Measurements from ENCODE around the gene KIZ.

KIZ gene

DNA sequence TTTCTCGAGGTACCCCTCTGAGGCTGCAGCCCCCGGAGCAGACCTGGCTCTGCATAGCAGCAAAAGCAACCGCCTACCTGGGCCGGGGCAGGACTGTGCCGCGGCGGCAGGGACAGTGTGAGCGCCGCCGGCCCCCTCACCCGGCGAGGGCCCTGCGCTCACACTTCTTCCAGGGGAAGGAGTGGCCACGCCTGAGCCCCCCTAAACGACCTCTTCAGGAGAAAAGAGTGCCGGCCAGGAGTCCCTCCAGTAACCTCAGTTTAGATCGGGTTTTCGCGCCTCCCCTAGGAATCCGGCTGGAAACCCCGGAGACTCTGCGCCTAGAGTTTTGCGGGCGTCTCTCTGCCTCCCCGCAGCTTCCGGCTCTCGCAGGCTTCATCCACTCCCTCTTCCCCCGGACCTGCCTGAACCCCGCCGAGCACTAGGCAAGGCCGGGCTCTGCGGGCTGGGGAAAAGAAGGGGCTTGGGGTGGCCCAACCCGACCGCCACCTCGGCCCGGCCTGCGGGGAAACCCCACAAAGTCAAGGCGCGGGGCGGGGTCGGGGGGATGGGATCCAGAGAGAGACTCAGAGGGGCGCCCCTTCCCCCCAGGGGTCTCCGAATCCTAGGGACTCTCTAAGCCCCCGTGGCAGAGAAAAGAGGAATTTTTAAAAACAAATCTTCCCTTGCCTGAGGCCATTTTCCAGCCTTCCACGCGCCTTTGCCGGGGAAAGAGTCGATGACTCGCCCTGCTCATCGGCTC is 20.3 kb upstream of the KIZ start:
- no peak for DNase-seq

DNA sequence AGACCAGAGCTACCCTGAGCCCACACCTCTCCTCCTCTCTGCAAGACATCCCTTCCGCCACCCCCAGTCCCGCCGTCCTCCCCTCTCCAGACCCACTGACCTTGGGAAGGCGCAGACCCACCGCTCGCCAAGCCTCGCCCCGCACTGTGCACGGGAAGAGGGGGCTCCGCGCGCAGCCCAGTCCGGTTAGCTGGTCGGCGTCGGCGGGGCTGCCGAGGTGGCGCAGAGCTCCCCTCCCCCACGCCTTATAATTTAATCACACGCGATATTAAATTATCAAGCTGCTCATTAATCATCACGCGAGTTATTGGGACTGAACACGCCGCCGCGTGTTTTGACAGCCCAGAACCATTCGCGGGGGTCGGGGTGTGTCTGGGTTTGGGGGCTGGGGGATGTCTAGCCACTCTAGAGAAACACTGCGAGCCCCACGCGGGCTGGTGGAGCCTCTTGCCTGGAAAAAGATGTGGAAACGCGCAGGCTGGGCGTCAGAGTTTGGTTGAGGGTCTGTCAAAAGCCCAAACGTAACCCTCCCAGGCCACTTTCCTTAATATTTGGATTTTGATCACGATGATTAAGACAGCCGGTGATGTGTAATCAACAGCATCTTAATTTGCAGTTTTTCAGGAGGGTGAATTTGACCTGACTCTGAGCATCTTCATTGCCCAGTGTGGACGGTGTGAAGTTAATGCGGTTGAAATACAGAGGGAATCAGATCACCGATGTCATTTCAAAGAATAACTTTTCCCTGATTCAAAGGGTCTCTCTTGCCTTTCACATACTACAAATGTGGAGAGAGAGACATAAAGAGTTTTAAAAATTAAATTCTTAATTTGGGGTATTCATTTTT is 19.5 kb upstream of the KIZ start, which contains the start of gene LINC00237:
LINC00237 (minus strand) TSS at position 188 of the 847 bp plus-strand sequence.
- no peak for DNase-seq

DNA sequence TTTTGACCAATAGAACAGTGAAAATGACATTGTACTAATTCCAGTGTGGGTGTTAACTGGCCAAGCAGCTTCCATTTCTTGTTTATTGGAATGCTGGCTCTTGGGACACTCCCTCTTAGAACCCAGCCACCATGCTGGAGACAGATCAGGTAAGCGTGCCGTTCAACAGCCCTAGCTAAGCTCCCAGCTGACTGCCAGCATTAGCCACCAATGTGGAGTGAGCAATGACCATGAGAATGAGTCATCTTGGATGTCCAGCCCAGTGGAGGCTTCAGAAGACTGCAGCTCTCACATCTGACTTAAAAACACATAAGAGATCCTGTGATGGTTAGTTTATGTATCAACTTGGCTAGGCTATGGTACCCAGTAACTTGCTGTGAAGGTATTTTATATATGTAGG is 16.7 kb upstream of the KIZ start:
- DNase-seq = no peak

DNA sequence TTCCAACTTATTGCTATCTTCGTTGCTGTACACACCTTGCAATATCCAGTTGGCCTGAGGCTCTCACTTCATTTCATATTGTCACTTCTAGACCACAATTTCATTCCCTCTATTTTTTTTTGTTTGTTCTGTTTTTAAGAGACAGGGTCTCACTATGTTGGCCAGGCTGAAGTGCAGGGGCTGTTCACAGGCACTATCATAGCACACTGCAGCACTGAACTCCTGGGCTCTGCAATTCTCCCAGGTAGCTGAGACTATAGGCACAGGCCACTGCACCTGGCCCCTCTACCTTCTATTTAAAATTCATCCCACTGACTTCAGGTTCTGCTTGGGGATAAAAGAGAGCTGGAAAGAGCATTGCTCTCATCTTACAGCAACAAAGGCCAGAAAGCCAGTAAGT is 15.1 kb upstream of the KIZ start:
- DNase-seq = no peak

DNA sequence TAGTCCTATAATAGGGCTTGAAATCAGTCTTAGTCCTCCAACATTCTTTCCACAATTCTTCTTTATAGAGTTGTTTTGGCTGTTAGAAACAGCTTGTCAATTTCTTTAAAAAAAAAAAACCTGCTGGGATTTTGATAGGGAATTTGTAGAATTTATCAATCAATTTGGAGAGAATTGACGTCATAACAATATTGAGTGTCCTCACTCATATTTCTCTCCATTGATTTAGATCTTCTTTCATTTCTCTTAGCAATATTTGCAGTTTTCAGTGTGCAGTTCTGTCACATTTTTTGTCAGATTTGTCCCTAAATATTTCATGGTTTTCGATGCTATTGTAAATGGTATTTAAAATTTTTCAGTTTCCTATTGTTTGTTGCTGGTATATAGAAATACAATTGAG is 14.5 kb upstream of the KIZ start:
- no peak for DNase-seq

DNA sequence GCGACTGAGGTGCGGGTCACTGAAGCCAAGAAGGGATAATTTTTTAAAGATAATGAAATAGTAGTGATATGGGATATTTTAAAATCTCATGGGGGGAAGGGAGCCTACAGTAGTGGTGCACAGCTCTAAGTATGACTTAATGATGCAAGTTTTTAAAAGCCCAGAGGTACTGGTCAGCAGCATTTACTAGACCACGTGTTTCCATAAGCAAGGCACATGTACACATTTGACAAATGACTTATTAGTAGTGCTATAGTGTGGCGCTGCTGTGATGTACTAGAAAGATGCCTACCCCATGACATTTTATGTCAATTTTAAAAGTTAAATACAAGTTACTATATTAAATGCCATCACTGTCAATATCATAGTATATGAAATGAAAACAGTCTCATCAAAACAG is 12.2 kb upstream of the KIZ start:
- DNase-seq = no peak

DNA sequence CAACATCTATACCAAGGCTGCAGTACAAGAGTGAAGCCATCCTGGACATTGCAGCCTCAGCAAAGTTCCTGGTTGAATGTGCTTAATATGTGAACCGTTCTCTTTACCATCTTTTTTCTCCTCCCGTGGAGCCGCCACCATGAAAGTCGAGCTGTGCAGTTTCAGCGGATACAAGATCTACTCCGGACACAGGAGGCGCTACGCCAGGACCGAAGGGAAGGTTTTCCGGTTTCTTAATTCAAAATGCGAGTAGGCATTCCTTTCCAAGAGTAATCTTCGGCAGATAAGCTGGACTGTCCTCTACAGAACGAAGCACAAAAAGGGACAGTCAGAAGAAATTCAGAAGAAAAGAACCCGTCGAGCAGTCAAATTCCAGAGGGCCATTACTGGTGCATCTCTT is 11.3 kb upstream of the KIZ start:
- DNase-seq = no peak

DNA sequence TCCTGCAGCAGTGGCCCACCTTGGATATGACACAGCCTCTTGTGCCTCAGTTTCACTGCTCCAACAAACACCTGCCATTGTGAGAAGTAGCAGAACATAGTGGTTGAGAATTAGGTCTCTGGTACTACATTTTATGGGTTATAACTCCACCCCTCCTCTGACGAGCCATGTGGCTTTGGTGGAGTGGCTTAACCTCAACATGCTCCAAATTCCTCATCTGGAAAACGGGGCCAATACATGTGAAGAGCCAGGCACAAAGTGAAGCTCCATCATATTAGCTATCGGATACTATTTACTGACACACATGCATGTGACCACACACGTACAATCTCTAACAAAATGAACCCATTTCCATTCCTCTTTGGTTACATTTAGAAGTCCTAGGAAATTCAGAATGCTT is 8.4 kb upstream of the KIZ start:
- DNase-seq = no peak

DNA sequence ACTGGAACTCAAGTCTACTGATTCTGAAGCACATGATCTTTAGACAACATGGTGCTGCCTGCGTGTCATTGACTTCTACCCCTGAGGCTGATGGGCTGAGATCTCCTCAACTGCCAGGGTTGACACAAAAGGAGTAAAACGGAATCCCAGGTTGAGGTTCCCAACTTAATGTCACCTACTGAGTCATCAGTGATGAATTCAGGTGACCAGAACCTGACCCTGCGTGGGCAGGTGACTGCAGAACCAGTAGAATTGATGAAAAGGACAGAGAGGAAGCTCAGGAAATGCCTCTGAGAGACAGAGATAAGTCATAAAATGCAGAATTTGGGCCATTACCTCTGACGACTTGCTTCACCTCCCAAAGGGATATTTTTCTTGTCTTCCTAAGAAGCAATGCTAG is 7.7 kb upstream of the KIZ start:
- no peak for DNase-seq

DNA sequence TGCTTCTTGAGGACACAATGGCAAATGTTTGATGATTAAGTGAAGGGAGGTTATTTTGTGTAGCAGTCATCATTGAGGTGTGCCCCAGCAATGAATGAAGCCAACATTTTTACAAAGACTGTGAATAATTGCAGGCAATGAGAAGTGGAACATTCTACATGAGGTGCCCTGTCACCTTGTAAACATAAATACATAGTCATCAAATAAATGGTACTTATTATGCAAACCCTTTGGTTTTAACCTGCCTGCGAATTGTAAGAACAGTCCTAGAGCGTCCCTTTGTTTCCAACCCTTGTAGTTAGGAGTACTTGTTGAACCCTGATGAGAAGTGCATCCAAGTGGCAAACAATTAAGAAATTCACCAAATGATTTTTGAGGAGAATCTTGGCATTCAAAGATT is 7.1 kb upstream of the KIZ start:
- no peak for DNase-seq

DNA sequence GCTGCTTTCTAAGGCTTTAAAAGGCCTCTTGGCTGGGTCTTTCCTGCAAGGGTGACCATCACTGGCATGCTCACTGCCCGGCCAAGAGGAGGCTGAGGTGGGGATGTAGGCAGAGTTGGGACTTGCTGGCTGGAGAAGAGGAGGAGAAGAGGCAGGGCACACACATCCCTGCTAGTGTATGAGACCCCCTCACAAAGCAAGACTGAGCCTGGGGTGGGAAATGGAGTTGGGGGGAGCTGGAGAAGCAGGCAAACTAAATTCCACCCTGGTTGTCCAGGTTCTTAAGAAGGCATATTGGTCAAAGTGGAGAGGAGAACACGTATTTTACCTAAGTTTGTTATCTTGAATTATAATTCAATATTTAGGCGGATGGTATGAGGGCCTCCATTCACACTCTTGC is 1.7 kb upstream of the KIZ start:
- no peak for DNase-seq

DNA sequence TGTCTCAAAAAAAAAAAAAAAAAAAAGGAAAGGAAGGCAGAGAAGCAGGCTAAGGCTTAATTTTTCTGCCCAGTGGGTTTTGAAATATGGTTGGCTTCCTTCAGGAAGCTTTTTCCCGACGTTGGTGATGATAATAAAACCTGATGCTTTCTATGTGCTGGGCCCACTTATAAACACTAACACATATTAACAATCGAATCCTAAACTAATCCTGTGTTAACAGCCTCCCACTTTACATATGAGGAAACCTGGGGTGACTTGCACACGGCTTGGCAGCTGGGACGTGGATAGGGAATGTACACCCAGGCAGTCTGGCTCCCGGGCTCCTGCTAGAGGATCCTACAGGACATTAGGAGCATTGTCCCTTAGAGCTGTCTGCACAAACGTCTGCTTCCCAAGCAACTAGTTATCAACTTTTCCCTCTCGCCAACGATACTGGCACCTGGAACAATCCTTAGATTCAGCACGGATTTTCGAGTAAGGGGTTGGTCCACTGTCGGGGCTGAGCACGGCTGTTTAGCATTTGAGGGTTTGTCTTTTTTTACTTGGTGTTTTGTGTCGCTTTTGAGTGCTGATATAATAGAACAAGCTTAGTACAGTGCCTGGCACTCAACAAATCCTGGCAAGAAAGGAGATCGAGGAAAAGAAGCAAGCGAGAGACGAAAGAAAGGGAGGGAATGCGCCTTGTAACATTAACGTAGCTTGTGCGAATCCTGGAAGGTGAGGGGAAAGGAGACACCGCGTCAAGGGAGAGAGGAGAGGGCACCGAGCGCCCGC is 622 bp upstream of the KIZ start:
- DNase-seq = no peak

DNA sequence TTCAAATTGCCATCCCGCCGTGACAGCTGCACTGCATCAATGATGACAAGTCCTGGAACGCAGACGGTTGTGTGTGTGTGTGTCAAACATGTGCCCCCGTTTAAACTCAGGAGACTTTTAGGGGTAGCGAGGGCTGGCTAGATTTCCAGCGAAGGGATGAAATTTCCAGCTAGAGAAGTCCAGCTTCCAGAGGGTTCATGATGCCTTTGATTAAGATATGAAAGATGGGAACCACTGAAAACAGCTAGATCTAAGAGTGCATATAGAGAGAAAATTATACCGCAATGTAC is 644 bp downstream of the KIZ start:
- no peak for DNase-seq

DNA sequence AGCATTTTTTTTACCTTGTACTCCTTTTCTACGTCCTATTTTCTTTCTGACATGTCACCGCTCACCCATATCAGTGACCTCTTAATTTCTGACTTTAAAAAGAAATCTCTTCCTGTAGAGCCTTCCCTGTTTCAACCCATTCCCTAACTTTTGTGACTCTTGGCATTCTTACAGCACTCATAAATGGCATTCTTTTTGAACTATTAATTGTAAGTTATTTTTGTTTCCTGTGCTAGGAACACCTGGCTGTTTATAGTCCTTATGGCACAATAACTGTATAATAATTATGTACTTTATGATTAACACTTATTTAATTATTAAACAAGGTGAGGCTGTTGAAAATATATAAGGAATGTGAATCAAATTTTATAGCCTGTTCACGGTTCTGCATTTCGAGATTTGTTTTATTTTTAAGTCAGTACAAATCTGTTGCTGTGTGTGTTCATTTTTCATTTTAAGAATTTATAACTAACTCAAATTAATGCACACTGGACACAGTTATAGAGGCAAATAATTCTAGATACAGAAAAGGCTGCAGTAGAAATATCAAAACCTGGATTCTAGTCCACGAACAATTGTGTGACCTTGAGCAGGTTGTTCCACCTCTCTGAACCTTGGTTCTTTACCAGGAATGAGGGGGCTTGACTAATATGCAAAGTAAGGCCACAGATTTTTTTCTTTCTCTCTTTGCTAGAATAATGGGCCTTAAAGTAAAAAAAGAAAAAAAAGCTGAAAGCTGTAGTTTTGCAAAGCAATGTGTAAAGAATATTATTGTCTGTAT is 1.5 kb downstream of the KIZ start:
- no peak for DNase-seq

DNA sequence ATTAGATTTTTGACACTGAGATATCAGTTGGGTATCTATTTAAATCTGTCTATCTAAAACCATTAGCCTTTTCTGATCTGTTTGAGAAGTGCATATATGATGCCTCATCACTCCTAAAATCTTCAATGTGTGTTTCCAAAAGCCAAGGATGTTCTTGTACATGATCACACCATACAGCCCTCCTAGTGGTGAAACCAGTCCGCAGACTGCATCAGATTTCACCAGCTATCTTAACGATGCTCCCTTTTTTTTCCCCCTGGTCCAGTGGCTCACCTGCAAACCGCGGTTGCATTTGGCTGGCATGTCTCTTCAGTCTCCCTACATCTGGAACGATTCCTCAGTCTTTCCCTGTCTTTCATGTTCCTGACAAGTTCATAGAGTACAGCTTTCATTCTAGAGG is 4.0 kb downstream of the KIZ start:
- no peak for DNase-seq

DNA sequence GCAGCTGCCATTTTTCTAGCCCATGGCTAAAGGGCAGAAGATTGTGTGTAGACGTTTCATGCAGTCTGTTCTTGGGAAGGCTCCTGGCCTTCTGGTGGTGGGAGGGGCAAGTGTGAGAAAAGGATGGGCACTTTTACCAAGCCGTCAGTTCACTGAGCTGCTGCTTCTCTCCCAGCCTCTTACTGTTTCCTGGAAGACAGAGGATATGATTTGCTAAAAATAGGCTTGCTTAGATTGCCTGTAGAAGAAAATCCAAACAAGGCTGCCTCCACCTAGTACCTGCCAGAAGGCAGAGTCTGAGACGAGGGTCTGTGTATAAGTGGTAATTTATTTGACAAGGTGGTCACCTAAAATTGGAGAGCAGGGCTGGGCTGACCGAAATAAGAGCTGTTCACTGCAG is 7.5 kb downstream of the KIZ start:
- no peak for DNase-seq

DNA sequence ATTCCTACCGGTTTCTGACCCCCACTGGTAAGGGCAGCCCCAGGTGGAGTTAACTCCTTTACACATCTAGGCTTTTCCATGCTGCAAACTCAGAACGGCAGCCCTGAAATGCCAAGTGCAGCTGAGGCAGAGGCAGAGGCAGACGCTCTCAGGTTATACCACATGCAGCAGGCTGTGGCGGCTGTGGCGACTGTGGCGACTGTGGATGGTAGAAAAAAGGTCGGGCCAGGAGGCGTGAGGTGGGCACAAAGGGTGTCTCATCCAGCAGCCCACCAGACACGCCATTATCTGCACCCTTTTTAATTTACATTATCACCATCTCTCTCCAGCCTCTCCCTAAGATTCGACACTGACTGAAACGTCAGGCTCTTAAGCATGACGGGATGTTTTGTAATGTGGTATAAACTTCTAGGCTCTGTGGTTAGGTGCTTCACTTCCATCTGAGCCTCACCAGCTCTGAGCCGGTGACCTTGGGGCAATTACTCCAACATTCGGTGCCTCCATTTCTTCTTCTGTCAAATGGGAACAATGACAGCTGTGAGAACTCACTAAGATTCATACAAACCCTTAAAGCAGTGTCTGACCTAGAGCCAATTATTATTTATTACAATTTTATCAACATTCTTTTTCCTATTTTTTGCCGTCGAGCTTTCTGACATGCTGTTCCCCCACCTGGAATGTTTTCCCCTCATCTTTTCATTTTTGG is 8.2 kb downstream of the KIZ start:
- DNase-seq = no peak

DNA sequence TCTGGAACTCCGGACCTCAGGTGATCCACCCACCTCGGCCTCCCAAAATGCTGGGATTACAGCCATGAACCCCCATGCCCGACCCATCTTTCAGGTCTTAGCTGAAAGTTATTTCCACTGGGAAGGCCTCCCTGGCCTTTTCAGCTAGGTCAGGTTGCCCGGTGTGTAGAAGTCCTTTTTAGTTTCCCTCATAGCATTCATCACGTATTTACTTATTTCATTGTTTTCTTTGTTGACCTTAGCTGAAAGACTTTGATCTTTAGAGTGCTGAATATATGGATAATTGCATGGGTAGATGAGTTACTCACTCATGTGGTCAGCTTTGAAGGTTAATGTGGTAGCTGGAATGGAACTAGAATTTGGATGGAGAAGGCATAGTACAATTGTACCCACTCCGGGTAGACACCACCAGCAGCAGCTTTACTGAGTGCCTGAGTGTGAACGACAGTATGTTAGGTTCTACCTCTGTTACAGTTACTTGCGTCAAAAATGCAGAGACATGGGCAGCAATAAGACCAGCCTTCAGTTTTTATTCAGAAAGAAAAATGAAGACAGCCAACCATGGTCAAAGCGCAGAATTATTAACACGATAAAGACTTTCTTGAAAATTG is 9.1 kb downstream of the KIZ start:
- DNase-seq = no peak

DNA sequence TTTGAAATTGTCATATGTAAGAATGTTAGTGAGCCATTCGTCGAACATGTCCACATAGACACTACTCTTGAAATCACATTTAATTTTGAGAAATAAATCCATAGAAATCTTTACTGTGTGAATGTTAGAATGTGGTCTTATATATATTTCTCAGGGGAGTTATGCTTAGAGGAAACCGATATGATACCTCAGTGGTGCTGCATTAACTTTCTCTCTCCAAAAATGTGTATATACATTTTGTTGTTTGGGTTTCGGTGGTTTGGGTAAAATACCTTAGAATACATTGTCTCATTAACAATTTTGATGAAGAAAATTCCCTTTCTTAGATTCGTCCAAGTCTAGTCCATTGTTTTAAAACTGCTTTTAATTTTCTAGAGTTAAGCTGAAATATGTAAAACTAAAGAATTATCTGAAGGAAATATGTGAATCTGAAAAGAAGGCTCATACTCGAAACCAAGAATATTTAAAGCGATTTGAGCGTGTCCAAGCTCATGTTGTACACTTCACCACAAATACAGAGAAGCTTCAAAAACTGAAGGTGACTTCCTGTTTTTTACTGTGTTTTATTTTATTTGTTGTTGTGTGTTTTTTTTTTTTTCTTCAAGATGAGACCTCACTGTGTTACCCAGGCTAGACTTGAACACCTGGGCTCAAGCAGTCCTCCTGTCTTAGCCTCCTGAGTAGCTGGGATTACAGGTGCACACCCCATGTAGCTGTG is 10.3 kb downstream of the KIZ start:
- no peak for DNase-seq

DNA sequence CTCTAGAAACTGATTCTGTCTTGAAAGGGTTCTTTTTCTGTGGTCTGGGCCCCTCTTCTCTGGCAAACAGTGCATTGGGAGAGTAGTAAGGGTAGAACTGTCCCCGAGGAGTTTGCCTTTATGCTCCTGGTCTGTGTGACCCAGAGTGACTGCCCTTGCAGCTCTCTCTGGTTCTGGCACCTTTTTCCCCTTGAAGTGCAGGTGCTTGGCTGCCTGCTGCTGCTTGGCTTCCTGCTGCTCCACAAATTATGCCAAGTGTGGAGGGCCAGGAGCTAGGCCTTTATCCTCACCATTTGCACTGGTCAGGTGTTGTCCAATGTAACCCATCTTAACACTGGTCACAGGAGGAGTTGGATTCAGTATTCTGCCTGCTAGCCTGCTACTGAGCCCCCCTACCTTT is 11.2 kb downstream of the KIZ start:
- no peak for DNase-seq

DNA sequence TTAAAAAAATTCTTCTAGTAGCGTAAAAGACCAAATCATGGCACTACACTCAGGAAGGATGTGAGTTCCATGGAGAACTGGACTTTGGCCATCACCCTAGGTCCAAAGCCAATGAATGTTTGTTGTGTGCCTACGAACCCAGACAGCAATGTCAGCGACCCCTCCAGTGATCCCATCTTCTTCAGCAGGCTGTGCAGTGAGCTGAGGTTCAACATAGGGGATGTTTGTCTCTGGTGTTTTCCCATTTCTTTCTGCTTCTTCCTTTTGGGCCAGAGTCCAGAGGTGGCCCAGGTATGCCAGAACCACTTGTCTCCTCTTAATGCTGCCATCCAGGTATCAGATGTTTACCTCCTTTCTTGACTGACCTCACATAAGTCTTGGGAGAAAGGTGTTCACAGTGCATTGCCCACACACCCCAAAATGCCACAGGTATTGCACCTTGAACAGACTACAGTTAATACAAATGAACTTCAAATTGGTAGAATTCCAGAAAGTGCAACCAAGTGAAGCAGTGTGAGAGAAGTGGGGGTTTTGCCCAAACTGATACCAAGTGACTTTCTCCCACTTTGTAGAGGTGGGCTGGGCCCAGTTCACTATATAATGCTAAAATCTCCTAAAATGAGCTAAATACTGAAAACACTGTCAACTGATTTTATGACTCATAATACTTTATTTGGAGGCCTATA is 14.1 kb downstream of the KIZ start:
- DNase-seq = no peak
